ENCODE results near the gene SLC46A1. TPM values are rescaled to one million over a fixed set of nuclear protein-coding genes. Genes with fewer than 3 reads are reported as not detected.

Gene SLC46A1
- 1 to 10 TPM in 2 of 4 donors, under 1 TPM in 2; 0.83 to 4.0 (median 1.6) TPM for total RNA-seq

DNA sequence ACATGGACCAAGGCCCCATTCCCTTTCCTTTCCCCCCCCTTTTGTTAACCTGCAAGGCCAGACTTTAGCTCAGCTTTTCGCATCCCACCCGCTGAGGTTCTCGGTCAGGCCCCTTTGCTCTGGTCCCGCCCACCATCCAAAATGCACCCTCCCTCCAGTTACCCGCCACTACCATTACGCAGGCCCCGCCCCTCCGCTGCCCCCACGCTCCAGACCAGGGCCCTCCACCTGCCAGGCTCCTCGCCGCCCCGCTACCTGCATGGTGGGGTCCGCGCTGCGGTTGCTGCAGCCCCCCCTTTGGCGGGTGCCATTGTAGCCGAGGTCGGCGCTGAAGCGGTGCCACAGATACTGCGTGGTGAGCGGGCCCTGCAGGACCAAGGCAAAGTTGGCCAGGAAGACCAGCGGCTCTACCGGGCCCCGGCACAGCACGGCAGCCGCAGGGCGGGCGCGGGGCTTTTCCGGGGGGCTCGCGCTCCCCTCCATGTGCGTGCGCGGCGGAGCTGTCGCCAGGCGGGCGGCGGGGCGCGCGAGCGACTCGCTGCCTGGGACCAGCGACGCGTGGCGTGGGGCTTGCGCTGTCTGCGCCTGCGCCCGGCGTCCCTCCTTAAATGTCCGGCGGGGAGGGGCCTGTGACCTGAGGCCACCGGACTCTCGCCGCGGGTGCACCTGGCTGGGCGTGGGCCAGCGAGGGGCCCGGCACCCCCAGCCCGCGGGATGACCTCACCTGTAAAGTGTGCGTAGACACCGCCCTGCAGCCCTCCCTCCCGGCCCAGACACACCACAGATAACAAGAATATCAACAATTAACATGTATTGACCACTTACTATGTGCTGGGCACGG is at the start of gene SLC46A1:
TSS of gene SLC46A1 (minus strand) at position 581 of the 841 bp plus-strand sequence. CDS start at position 483, 98 bp downstream.
- Histone ChIP-seq H3K36me3 (peaks cover 0 to 16% (median 0%) of the 10 kb centered on the region in 3 donors), H3K9me3 (no peaks in the 10 kb centered on the region), H3K27ac (peak within 1 kb of the TSS; percentile 29 to 62 (median 43)), H3K4me1 (peaks cover 12 to 37% (median 18%) of the 10 kb centered on the region in 3 donors), H3K27me3 (no peaks in the 10 kb centered on the region), H3K4me3 (peak within 1 kb of the TSS; percentile 51 to 94 (median 65))
- 0 to 5% methylated on average over 5 to 10 of the region's 70 CpGs for WGBS, 2 donors
- intact Hi-C loops (cut with DNase I), result no loop called here
- no peak for DNase-seq
- TF ChIP-seq, protein P1, sequence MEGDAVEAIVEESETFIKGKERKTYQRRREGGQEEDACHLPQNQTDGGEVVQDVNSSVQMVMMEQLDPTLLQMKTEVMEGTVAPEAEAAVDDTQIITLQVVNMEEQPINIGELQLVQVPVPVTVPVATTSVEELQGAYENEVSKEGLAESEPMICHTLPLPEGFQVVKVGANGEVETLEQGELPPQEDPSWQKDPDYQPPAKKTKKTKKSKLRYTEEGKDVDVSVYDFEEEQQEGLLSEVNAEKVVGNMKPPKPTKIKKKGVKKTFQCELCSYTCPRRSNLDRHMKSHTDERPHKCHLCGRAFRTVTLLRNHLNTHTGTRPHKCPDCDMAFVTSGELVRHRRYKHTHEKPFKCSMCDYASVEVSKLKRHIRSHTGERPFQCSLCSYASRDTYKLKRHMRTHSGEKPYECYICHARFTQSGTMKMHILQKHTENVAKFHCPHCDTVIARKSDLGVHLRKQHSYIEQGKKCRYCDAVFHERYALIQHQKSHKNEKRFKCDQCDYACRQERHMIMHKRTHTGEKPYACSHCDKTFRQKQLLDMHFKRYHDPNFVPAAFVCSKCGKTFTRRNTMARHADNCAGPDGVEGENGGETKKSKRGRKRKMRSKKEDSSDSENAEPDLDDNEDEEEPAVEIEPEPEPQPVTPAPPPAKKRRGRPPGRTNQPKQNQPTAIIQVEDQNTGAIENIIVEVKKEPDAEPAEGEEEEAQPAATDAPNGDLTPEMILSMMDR (IDR thresholded peaks at IDR 0.05), result no peak
- peak in 1 of 4 donors; percentile 28 for TF ChIP-seq POLR2A (IDR thresholded peaks at IDR 0.05)

DNA sequence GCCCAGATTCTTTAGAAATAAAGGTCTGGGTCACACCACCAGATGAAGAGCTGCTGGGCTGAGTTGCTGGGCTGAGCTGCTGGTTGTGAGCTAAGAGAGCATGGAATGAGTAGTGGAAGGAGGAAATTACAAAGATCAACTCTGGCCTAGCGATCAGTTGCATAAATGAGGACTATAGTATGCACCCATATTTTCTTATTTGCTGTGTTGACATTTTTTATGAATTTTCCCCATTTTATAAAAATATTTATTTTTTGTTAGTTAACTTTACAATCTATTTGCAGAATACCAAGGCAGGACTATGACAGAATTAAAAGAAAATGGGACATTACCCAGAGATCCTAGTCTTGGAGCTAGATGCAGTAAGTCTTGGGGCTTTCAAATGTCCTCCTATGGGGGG is 43.8 kb upstream of the SLC46A1 start:
- no peaks in the 10 kb centered on the region for H3K9me3 ChIP-seq
- no peak overlapping the region for H3K27ac ChIP-seq
- no peak for TF ChIP-seq POLR2A (IDR thresholded peaks at IDR 0.05)
- TF ChIP-seq, protein P1 (IDR thresholded peaks at IDR 0.05), result no peak
- intact Hi-C loops (cut with DNase I), result no loop called here
- H3K27me3 ChIP-seq, result no peaks in the 10 kb centered on the region
- no peaks in the 10 kb centered on the region for H3K36me3 ChIP-seq
- 76 to 86% methylated on average over 1 of the region's 1 CpG for WGBS, 2 donors
- DNase-seq, result no peak
- H3K4me3 ChIP-seq, result no peak overlapping the region
- no peaks in the 10 kb centered on the region for H3K4me1 ChIP-seq

DNA sequence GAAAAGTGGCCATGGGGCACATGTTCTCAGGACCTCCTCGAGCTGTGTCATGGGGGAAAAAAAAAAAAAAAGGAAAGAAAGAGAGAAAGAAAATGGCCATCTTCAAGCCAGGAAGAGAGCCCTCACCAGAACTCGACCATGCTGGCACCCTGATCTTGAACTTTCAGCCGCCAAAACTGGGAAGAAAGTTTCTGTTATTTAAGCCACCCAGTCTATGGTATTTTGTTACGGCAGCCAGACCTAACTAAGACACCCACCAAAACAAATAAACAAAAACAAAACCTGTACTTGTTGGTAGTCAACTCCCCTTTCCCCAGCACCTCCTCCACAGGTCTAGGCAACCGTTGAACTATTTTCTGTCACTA is 41.4 kb upstream of the SLC46A1 start:
- Histone ChIP-seq H3K4me1 (no peaks in the 10 kb centered on the region), H3K4me3 (no peak overlapping the region), H3K9me3 (no peaks in the 10 kb centered on the region), H3K27ac (no peak overlapping the region), H3K36me3 (no peaks in the 10 kb centered on the region), H3K27me3 (peaks cover 0 to 16% (median 0%) of the 10 kb centered on the region in 4 donors)
- DNase-seq, result no peak
- TF ChIP-seq POLR2A (IDR thresholded peaks at IDR 0.05), result no peak
- TF ChIP-seq, protein P1 (IDR thresholded peaks at IDR 0.05), result no peak
- 50 to 67% methylated on average over 5 of the region's 5 CpGs for WGBS, 2 donors
- intact Hi-C loops (cut with DNase I), result no loop called here

DNA sequence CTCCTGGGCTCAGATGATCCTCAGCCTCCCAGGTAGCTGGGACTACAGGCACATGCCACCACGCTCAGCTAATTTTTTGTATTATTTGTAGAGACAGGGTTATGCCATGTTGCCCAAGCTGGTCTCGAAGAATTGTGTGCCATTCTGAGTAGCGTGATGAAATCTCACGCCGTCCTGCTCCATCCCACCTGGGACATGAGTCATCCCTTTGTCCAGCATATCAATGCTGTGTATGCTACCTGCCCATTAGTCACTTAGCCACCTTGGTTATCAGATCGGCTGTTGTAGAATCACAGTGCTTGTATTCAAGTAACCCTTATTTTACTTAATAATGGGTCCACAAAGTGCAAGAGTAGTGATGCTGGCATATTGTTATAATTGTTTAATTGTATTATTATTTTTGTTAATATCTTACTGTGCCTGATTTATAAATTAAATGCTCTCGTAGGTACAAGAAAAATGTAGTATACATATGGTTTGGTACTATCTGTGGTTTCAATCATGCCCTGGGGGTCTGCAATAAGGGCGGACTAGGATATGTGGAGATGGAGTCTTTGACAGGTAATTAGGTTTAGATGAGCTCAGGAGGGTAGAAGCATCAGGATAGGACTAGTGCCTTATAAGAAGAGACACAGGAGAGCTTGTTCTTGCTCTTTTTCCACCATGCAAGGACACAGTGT is 40.8 kb upstream of the SLC46A1 start:
- Histone ChIP-seq H3K9me3 (no peaks in the 10 kb centered on the region), H3K4me3 (no peak overlapping the region), H3K4me1 (no peaks in the 10 kb centered on the region), H3K36me3 (no peaks in the 10 kb centered on the region), H3K27me3 (peaks cover 0 to 16% (median 0%) of the 10 kb centered on the region in 4 donors), H3K27ac (no peak overlapping the region)
- no peak for TF ChIP-seq POLR2A (IDR thresholded peaks at IDR 0.05)
- TF ChIP-seq, protein P1 (IDR thresholded peaks at IDR 0.05), result no peak
- intact Hi-C loops (cut with DNase I), result no loop called here
- 61 to 74% methylated on average over 8 of the region's 8 CpGs for WGBS, 2 donors
- no peak for DNase-seq
